Tibial artery (tissue), 4 donors: ENCODE measurements around the gene CLTC.

ENCODE experiments used
- DNase-seq, 2 donors: peaks; one replicate each; pipeline ENCODE4 v3.0.0-alpha.2; 2019
- H3K27ac ChIP-seq, 2 donors: fragments of 200-600 bp; sonication (generic) in 1 of 2; 1 replicate in 1 of 2; 2 replicates in 1 of 2; pipeline ENCODE4 v1.5.1; 2018 to 2019; ENCODE audit warnings: mild to moderate bottlenecking in 1 of 2
- H3K27me3 ChIP-seq, 2 donors: fragments of 200-600 bp; sonication (generic) in 1 of 2; one replicate each; pipeline versions ENCODE4 v1.5.1 to v1.6.0; 2016 to 2019
- H3K36me3 ChIP-seq, 3 donors: fragments of 200-600 bp; sonication (generic) in 2 of 3; one replicate each; pipeline ENCODE4 v1.5.1; 2016 to 2019; ENCODE audit warnings: mild to moderate bottlenecking in 2 of 3
- H3K4me1 ChIP-seq, 4 donors: fragments of 200-600 bp; sonication (generic) in 2 of 4; 1 replicate in 3 of 4; 2 replicates in 1 of 4; pipeline ENCODE4 v1.5.1; 2016 to 2019
- H3K4me3 ChIP-seq, 2 donors: fragments of 200-600 bp; sonication (generic) in 1 of 2; 1 replicate in 1 of 2; 2 replicates in 1 of 2; pipeline ENCODE4 v1.5.1; 2018 to 2019; ENCODE audit warnings: mild to moderate bottlenecking in 2 of 2
- H3K9me3 ChIP-seq, 3 donors: fragments of 200-600 bp; sonication (generic) in 1 of 3; one replicate each; pipeline ENCODE4 v1.5.1; 2016 to 2019
- CTCF ChIP-seq, 2 experiments: fragments of 200-600 bp in 1 of 2; fragments of 450-650 bp in 1 of 2; IDR thresholded peaks; one replicate each; pipeline ENCODE4 v1.5.1; 2017 to 2019; ENCODE audit warnings: antibody characterized with exemption in 2 of 2, mild to moderate bottlenecking in 1 of 2, moderate library complexity in 1 of 2
- intact Hi-C: fragments of 100-400 bp; cut with DNase I; formaldehyde crosslinking; loops from one replicate; pipeline ENCODE4 v1.15.0; 2023; ENCODE audit warnings: low total_unique reads

The CLTC gene

GRCh38 chr17:59669944-59670343, 50.2 kb downstream of the CLTC start:
- TF ChIP-seq CTCF (IDR thresholded peaks at IDR 0.05), result no peak
- no peak for DNase-seq
- H3K4me1 ChIP-seq, result peaks cover 0 to 22% (median 7%) of the 10 kb centered on the region in 4 donors
- H3K27ac ChIP-seq, result no peak overlapping the region
- H3K36me3 ChIP-seq, result peaks cover 54 to 63% (median 56%) of the 10 kb centered on the region in 3 donors
- H3K4me3 ChIP-seq, result no peak overlapping the region
- H3K9me3 ChIP-seq, result no peaks in the 10 kb centered on the region
- H3K27me3 ChIP-seq, result no peaks in the 10 kb centered on the region
- intact Hi-C loops, result no loop called here

DNA sequence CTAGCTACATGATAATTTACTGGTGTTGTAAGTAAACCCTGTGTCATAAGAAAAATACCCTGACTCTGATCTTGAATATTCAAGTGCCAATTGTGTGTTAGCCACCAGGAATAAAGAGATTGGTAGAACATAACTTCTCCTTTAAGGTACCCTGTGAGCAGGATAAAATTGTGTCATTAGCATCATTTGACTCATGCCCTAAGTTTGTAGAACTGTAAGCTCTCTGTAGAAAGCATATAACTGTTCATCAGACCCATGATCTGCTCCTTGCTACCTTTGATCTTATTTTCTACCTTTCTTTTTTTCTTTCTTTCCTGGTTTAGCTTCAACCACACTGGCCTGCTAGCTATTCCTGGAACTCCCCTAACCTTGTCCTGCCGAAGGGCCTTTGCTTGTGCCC, 51.7 kb downstream of the CLTC start:
- Histone ChIP-seq H3K9me3 (no peaks in the 10 kb centered on the region), H3K4me3 (no peak overlapping the region), H3K36me3 (peaks cover 52 to 59% (median 54%) of the 10 kb centered on the region in 3 donors), H3K4me1 (peaks cover 0 to 22% (median 7%) of the 10 kb centered on the region in 4 donors), H3K27me3 (no peaks in the 10 kb centered on the region), H3K27ac (no peak overlapping the region)
- TF ChIP-seq CTCF (IDR thresholded peaks at IDR 0.05), result no peak
- intact Hi-C loops, result no loop called here
- no peak for DNase-seq

- H3K27me3 ChIP-seq, result no peaks in the 10 kb centered on the region
- intact Hi-C loops, result no loop called here
- no peaks in the 10 kb centered on the region for H3K9me3 ChIP-seq
- no peak for TF ChIP-seq CTCF (IDR thresholded peaks at IDR 0.05)
- no peak overlapping the region for H3K4me3 ChIP-seq
- peaks cover 64 to 77% (median 64%) of the 10 kb centered on the region in 3 donors for H3K36me3 ChIP-seq
- H3K27ac ChIP-seq, result no peak overlapping the region
- H3K4me1 ChIP-seq, result peaks cover 0 to 12% (median 0%) of the 10 kb centered on the region in 4 donors
- no peak for DNase-seq
Observed at GRCh38 chr17:59675231-59675630, 55.5 kb downstream of the CLTC start.

GRCh38 chr17:59676716-59677115, 57.0 kb downstream of the CLTC start:
- H3K36me3 ChIP-seq, result peaks cover 79 to 92% (median 79%) of the 10 kb centered on the region in 3 donors
- H3K9me3 ChIP-seq, result no peaks in the 10 kb centered on the region
- peaks cover 0 to 15% (median 0%) of the 10 kb centered on the region in 4 donors for H3K4me1 ChIP-seq
- TF ChIP-seq CTCF (IDR thresholded peaks at IDR 0.05), result no peak
- no peak overlapping the region for H3K27ac ChIP-seq
- H3K4me3 ChIP-seq, result no peak overlapping the region
- intact Hi-C loops, result no loop called here
- H3K27me3 ChIP-seq, result no peaks in the 10 kb centered on the region
- no peak for DNase-seq

- H3K27me3 ChIP-seq, result no peaks in the 10 kb centered on the region
- TF ChIP-seq CTCF (IDR thresholded peaks at IDR 0.05), result no peak
- no peak overlapping the region for H3K27ac ChIP-seq
- no peaks in the 10 kb centered on the region for H3K9me3 ChIP-seq
- intact Hi-C loops, result no loop called here
- H3K36me3 ChIP-seq, result peaks cover 91 to 96% (median 95%) of the 10 kb centered on the region in 3 donors
- no peak for DNase-seq
- no peak overlapping the region for H3K4me3 ChIP-seq
- H3K4me1 ChIP-seq, result peaks cover 0 to 15% (median 0%) of the 10 kb centered on the region in 4 donors
Observed at GRCh38 chr17:59678918-59679317, 59.2 kb downstream of the CLTC start.

GRCh38 chr17:59680314-59680713, 60.6 kb downstream of the CLTC start:
- no peak for TF ChIP-seq CTCF (IDR thresholded peaks at IDR 0.05)
- intact Hi-C loops, result no loop called here
- no peak for DNase-seq
- H3K9me3 ChIP-seq, result no peaks in the 10 kb centered on the region
- H3K36me3 ChIP-seq, result peaks cover 93 to 97% (median 96%) of the 10 kb centered on the region in 3 donors
- no peak overlapping the region for H3K4me3 ChIP-seq
- H3K27me3 ChIP-seq, result no peaks in the 10 kb centered on the region
- H3K4me1 ChIP-seq, result peaks cover 0 to 15% (median 0%) of the 10 kb centered on the region in 4 donors
- no peak overlapping the region for H3K27ac ChIP-seq
